GM10847 (cell line): Measurements from ENCODE around the gene PXMP4.

ENCODE experiments used
- POLR2A ChIP-seq: IDR thresholded peaks from 2 replicates; pipeline ENCODE4 v1.6.1; 2011; ENCODE audit not compliant: insufficient read length; ENCODE audit errors: extremely low read depth

Gene PXMP4

GRCh38 chr20:33670715-33671499 lies 49.2 kb downstream of the PXMP4 start:
- TF ChIP-seq POLR2A, result no peak

- TF ChIP-seq POLR2A, result no peak
Measured at GRCh38 chr20:33669873-33670640, 50.1 kb downstream of the PXMP4 start.

- no peak for TF ChIP-seq POLR2A
Measured at GRCh38 chr20:33669224-33669623, 50.9 kb downstream of the PXMP4 start.

GRCh38 chr20:33668466-33669155 lies 51.5 kb downstream of the PXMP4 start:
- no peak for TF ChIP-seq POLR2A

DNA sequence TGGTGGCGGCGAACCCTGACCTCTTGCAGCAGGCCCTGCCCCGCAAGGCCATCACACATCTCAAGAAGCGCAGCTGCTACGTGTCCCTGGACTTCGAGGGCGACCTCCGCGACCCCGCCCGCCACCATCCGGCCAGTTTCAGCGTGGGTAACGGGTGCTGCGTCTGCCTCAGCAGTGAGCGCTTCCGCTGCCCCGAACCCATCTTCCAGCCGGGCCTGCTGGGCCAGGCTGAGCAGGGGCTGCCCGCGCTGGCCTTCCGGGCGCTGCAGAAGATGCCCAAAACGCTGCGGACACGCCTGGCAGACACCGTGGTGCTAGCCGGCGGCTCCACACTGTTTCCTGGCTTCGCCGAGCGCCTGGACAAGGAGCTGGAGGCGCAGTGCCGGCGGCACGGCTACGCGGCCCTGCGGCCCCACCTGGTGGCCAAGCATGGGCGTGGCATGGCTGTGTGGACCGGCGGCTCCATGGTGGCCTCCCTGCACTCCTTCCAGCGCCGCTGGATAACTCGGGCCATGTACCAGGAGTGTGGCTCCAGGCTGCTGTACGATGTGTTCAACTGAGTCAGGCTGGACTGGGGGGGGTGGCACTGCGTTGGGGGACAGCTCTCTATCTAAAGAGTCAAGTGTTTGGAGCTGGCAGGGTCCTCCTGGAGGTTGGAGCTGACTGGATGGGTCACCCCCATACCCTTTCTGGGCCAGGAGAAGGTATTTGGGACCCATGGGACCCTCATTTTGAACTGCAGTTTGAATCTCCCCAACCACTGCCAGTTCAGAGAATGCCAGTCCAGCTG lies 52.2 kb downstream of the PXMP4 start:
- TF ChIP-seq POLR2A, result peak; percentile 27

DNA sequence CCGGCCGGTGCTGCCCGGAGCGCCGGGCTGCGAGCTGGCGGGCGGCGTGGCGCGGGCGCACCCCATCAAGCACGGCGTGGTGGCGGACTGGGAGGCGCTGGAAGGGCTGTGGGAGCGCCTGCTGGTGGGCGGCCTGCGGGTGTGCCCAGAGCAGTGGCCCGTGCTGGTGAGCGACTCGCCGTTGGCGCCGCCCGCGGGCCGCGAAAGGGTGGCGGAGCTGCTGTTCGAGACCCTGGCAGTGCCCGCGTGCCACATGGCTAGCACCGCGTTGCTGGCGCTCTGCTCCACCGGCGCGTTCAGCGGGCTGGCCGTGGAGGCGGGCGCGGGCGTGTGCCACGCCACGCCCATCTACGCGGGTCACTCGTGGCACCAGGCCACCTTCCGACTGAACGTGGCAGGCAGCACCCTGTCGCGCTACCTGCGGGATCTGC lies 52.9 kb downstream of the PXMP4 start:
- no peak for TF ChIP-seq POLR2A

GRCh38 chr20:33666293-33667244 lies 53.5 kb downstream of the PXMP4 start, which contains the start of gene ACTL10:
Gene ACTL10, plus strand, starts transcription at chr20:33666943. Its CDS starts 555 bp downstream, at chr20:33667498.
- TF ChIP-seq POLR2A, result peak; percentile 70

DNA sequence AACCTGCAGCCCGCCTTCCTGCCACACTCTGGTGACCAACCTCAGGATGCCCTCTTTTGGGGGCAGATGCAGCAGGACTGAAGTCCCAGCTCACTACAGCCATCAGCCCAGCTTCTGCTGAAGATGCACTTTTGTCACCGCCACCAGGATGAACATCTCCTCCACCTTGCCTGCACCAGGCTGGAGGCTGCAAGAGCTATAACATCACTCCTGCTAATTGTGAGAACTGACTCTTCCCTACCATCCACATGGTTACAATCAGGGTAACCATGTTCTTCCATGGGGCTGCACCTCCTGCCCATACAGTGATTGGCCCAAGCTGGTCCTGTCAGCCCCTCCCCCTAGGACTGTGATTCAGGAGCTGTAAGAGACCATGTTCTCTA lies 55.4 kb downstream of the PXMP4 start:
- TF ChIP-seq POLR2A, result no peak

DNA sequence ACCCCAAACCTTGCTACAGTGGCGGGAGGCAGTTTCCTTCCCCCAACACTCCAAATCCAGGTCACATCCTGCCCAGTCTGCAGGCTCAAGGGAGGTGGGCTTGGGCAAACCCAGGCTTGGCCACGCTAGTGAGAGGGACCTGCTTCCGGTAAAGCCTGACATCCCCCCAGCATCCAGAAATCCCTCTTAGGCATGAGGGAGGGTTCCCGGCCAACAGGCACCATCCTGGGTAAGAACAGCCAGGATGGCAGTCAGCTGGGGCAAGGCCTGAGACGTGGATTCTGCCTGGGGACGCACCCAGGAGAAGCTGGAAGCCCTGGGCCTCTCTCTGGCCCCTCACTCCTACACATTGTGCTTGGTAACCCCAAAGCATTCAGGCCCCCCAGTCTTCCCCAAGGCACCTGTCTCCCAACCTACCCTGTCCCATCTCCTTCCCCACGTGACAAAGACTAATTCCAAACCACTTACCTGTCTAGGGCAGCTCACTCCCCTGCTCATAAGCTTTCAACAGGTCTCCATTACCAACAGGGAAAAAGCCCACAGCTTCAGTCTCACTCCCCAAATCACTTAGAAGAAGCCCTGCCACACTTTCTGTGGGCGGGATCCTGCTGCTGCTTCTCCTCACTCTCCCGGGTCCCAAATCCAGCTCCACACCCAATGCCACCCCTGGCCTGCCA lies 55.9 kb downstream of the PXMP4 start:
- no peak for TF ChIP-seq POLR2A

DNA sequence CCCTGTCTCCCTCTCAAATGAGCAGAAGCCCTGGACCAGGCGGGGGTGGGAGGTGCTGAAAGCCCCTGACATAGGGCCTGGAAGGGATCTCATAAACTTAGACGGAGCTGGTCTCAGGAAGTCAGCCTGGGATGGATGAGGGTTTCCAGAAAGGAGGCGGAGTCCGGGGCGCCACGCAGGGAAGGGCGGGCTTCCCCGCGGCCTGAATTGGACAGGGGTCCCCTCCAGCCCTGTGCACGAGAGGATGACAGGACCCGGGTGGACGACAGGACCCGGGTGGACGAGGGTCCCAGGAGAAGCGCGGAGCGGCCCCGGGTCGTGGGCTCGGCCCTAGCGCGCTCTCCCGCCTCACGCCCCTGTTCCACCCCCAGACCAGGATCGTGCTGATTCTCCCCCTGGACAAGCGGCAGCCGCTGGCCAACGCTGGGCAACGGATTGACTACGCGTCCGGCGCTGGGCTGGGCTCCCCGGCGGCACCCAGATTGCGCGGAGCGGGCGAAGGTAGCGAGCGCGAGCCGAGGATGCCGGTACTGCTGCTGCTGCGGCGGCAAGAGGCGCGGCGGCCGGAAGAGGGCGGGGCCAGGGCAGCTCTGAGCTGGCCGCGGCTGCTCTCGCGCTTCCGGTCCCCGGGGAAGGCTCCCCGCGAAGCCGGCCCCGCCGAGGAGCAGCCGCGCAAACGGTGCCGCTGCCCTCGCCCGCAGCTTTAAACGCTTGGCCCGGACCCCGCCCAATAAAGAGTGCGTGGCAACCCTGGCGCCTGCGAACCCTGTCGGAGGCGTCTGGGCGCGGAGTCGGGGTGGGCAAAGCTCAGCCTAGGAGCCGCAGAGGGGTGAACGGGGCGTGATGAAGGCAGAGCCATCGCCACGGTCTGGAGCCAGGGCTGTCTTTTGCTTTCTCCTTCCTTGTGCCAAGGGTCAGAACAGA lies 56.7 kb downstream of the PXMP4 start:
- peak; percentile 89 for TF ChIP-seq POLR2A

GRCh38 chr20:33662172-33662571 lies 57.9 kb downstream of the PXMP4 start, which contains the start of gene C20orf144:
Gene C20orf144, plus strand, starts transcription at chr20:33662327. Its CDS starts 19 bp downstream, at chr20:33662346.
- TF ChIP-seq POLR2A, result no peak

DNA sequence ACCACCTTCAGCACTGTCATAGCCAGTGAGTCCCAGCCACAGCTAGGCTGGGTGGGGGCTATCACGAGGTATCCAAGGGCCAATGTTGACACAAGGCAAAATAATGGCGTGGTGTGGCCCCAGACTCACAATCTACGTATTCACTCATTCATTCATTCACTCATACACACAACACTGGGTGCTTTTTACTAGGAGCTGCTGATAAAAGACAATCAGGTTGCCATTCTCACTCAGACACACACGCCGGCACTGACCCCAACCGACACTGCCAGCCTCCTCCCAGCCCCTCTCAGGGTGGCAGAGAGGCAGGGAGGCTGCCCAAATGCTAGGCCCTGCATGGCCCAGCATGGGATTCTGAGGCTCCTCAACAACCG lies 59.4 kb downstream of the PXMP4 start:
- no peak for TF ChIP-seq POLR2A
